PC-9 (cell line): ENCODE results near the gene SPG11. TPM values are rescaled to one million over a fixed set of nuclear protein-coding genes. Genes with fewer than 3 reads are reported as not detected.
"Not testable (repeated sequence)": the region's sequence is repeated elsewhere in the genome, so short reads cannot be mapped to it uniquely, and the experiment has no call there.

Experiments used
- BruUV-seq: library from RNA; stranded (reverse); fragments of 400-500 nt; replicated peaks from 2 replicates; lab custom pipeline; 2021; lab: Mats Ljungman, UMichigan
- CTCF ChIA-PET: fragments of 300-600 bp; sonication (Branson Sonifier 250); formaldehyde crosslinking; loops from one replicate; lab custom pipeline; 2022; ENCODE audit warnings: antibody characterized with exemption; lab: Charles Lee
- POLR2A ChIA-PET: fragments of 300-600 bp; sonication (Branson Sonifier 250); formaldehyde crosslinking; loops from one replicate; lab custom pipeline; 2022; ENCODE audit warnings: antibody characterized with exemption; ENCODE audit not compliant: unreplicated experiment; lab: Charles Lee
- DNase-seq, 2 experiments: peaks; one replicate each; pipeline versions ENCODE4 v3.0.0 to v3.0.0-alpha.2; 2015 to 2022; ENCODE audit warnings: mixed read lengths in 1 of 2
- H2AFZ ChIP-seq: fragments of 200-600 bp; sonication (generic); 2 replicates; pipeline ENCODE4 v1.8.1; 2017; ENCODE audit warnings: antibody characterized with exemption
- H3F3A ChIP-seq: fragments of 200-600 bp; sonication (generic); 2 replicates; pipeline ENCODE4 v1.8.1; 2017; ENCODE audit warnings: antibody characterized with exemption, mild to moderate bottlenecking, low read depth; ENCODE audit not compliant: insufficient read depth
- H3K27ac ChIP-seq: fragments of 200-600 bp; sonication (generic); 2 replicates; pipeline ENCODE4 v1.6.1; 2016; ENCODE audit warnings: mixed run types
- H3K27me3 ChIP-seq: fragments of 200-600 bp; sonication (generic); 2 replicates; pipeline ENCODE4 v1.6.1; 2016; ENCODE audit warnings: low read depth, mixed run types; ENCODE audit not compliant: insufficient read depth
- H3K36me3 ChIP-seq: fragments of 200-600 bp; sonication (generic); 2 replicates; pipeline ENCODE4 v1.6.1; 2016; ENCODE audit warnings: low read depth, mixed run types
- H3K4me1 ChIP-seq: fragments of 200-600 bp; sonication (generic); replicated peaks from 2 replicates; pipeline ENCODE4 v1.6.1; 2016; ENCODE audit warnings: mixed run types; ENCODE audit not compliant: insufficient read depth
- H3K4me2 ChIP-seq: fragments of 200-600 bp; sonication (generic); 2 replicates; pipeline ENCODE4 v1.6.1; 2017; ENCODE audit warnings: mixed run types
- H3K4me3 ChIP-seq: fragments of 200-600 bp; sonication (generic); 2 replicates; pipeline ENCODE4 v1.6.1; 2016; ENCODE audit warnings: mixed run types
- H3K79me2 ChIP-seq: fragments of 200-600 bp; sonication (generic); 2 replicates; pipeline ENCODE4 v1.6.1; 2017; ENCODE audit warnings: low read depth, mixed run types
- H3K9me2 ChIP-seq: fragments of 200-600 bp; sonication (generic); 2 replicates; pipeline ENCODE4 v1.8.1; 2017; ENCODE audit warnings: mild to moderate bottlenecking; ENCODE audit not compliant: insufficient read depth
- H3K9me3 ChIP-seq: fragments of 200-600 bp; sonication (generic); 2 replicates; pipeline ENCODE4 v1.8.1; 2016; ENCODE audit warnings: low read depth; ENCODE audit not compliant: insufficient read depth
- H4K20me1 ChIP-seq: fragments of 200-600 bp; sonication (generic); 2 replicates; pipeline ENCODE4 v1.8.1; 2017; ENCODE audit not compliant: insufficient read depth
- CTCF ChIP-seq: fragments of 200-600 bp; sonication (generic); conservative IDR thresholded peaks from 2 replicates; pipeline ENCODE4 v1.6.1; 2017; ENCODE audit warnings: mixed run types, antibody characterized with exemption, mild to moderate bottlenecking, moderate library complexity
- EZH2 ChIP-seq: fragments of 200-600 bp; sonication (generic); IDR thresholded peaks from 2 replicates; pipeline ENCODE4 v1.8.0; 2017; ENCODE audit warnings: antibody characterized with exemption, low read depth
- intact Hi-C: fragments of 100-400 bp; cut with micrococcal nuclease; formaldehyde crosslinking; loops from one replicate; pipeline ENCODE4 v1.10.0; 2022; ENCODE audit not compliant: unreplicated experiment
- total RNA-seq: library from RNA; stranded (reverse); gene quantifications from 2 replicates; pipeline ENCODE4 v1.2.3, GENCODE V29; 2021

SPG11 gene
- total RNA-seq, 1 experiment from 2014 or later = 64.2 TPM

GRCh38 chr15:44568338-44568737, 95.1 kb downstream of the SPG11 start:
- CTCF ChIA-PET = no interaction called here
- intact Hi-C loops = no loop called here
- H3K36me3 ChIP-seq = peaks cover 23% of the 10 kb centered on the region; the same call in 1 of the 2 replicates
- H3K4me3 ChIP-seq = no peak overlapping the region
- TF ChIP-seq CTCF (no peak), EZH2 (no peak)
- H4K20me1 ChIP-seq = no peaks in the 10 kb centered on the region
- peaks cover 15% of the 10 kb centered on the region; the same call in 1 of the 2 replicates for H3F3A ChIP-seq
- H3K27ac ChIP-seq = no peak overlapping the region
- no peak overlapping the region for H2AFZ ChIP-seq
- POLR2A ChIA-PET = no interaction called here
- no peak for DNase-seq
- no peaks in the 10 kb centered on the region for H3K27me3 ChIP-seq
- no peaks in the 10 kb centered on the region for H3K79me2 ChIP-seq
- no peaks in the 10 kb centered on the region for H3K9me2 ChIP-seq
- no TSS peak for BruUV-seq
- no peak overlapping the region for H3K4me2 ChIP-seq
- H3K4me1 ChIP-seq = no peaks in the 10 kb centered on the region
- H3K9me3 ChIP-seq = no peaks in the 10 kb centered on the region

- Histone ChIP-seq H3K4me3 (no peak overlapping the region), H3K9me3 (no peaks in the 10 kb centered on the region), H4K20me1 (no peaks in the 10 kb centered on the region; the same call in 1 of the 2 replicates), H3K79me2 (no peaks in the 10 kb centered on the region), H3K27me3 (no peaks in the 10 kb centered on the region), H3K36me3 (peaks cover 29% of the 10 kb centered on the region; the same call in 1 of the 2 replicates), H3K4me1 (no peaks in the 10 kb centered on the region), H3K27ac (no peak overlapping the region), H3F3A (peaks cover 15% of the 10 kb centered on the region; the same call in 1 of the 2 replicates), H2AFZ (no peak overlapping the region), H3K9me2 (no peaks in the 10 kb centered on the region), H3K4me2 (no peak overlapping the region)
- no peak for DNase-seq
- no TSS peak for BruUV-seq
- intact Hi-C loops = no loop called here
- TF ChIP-seq EZH2 (no peak), CTCF (no peak)
- CTCF ChIA-PET = no interaction called here
- POLR2A ChIA-PET = no interaction called here
These were observed 97.3 kb downstream of the SPG11 start for GRCh38 chr15:44566155-44566540.

- Histone ChIP-seq H3K4me2 (no peak overlapping the region), H3K9me3 (no peaks in the 10 kb centered on the region), H3K36me3 (peaks cover 29% of the 10 kb centered on the region; the same call in 1 of the 2 replicates), H4K20me1 (no peaks in the 10 kb centered on the region; the same call in 1 of the 2 replicates), H3K9me2 (no peaks in the 10 kb centered on the region), H3K79me2 (no peaks in the 10 kb centered on the region), H3K27me3 (no peaks in the 10 kb centered on the region), H3F3A (peaks cover 15% of the 10 kb centered on the region; the same call in 1 of the 2 replicates), H2AFZ (no peak overlapping the region), H3K4me1 (no peaks in the 10 kb centered on the region), H3K27ac (no peak overlapping the region), H3K4me3 (no peak overlapping the region)
- CTCF ChIA-PET = no interaction called here
- TF ChIP-seq EZH2 (no peak), CTCF (no peak)
- BruUV-seq = no TSS peak
- POLR2A ChIA-PET = no interaction called here
- intact Hi-C loops = no loop called here
- DNase-seq = no peak
These were observed 97.9 kb downstream of the SPG11 start for GRCh38 chr15:44565387-44566154.

- H3K4me3 ChIP-seq, H3K79me2 ChIP-seq, H2AFZ ChIP-seq, intact Hi-C loops, H3K27ac ChIP-seq, H3K9me3 ChIP-seq, CTCF ChIA-PET, BruUV-seq, DNase-seq, H3K4me2 ChIP-seq, H3K9me2 ChIP-seq, H3K27me3 ChIP-seq, POLR2A ChIA-PET: not testable (repeated sequence)
- H3F3A ChIP-seq = peaks cover 23% of the 10 kb centered on the region; the same call in 1 of the 2 replicates
- peaks cover 43% of the 10 kb centered on the region; the same call in 1 of the 2 replicates for H3K36me3 ChIP-seq
- peaks cover 27% of the 10 kb centered on the region for H3K4me1 ChIP-seq
- H4K20me1 ChIP-seq = peaks cover 12% of the 10 kb centered on the region; the same call in 1 of the 2 replicates
These were observed 102.5 kb downstream of the SPG11 start for GRCh38 chr15:44560926-44561325.
